Activated CD4-positive, CD25-positive, alpha-beta regulatory T cell treated with anti-CD3 and anti-CD28 coated beads, Interleukin-2, amount 50 U/mL, for 16 hours (primary cell): Measurements from ENCODE around the gene CNOT4.
"Not testable (repeated sequence)": the region's sequence is repeated elsewhere in the genome, so short reads cannot be mapped to it uniquely, and the experiment has no call there.

Experiments used
- DNase-seq: peaks from one replicate; pipeline ENCODE4 v3.0.0-alpha.2; 2020; ENCODE audit warnings: low read depth, low spot score

Gene CNOT4

GRCh38 chr7:135327458-135327857, 182.4 kb downstream of the CNOT4 start:
- no peak for DNase-seq

GRCh38 chr7:135326636-135327280, 183.1 kb downstream of the CNOT4 start:
- no peak for DNase-seq

GRCh38 chr7:135322571-135323340, 187.1 kb downstream of the CNOT4 start:
- DNase-seq: no peak

GRCh38 chr7:135321556-135321955, 188.3 kb downstream of the CNOT4 start:
- no peak for DNase-seq

- DNase-seq: not testable (repeated sequence)
These were observed 188.9 kb downstream of the CNOT4 start for GRCh38 chr7:135320953-135321352.

GRCh38 chr7:135320268-135320667, 189.6 kb downstream of the CNOT4 start:
- DNase-seq: no peak

- DNase-seq: no peak
These were observed 192.1 kb downstream of the CNOT4 start for GRCh38 chr7:135317676-135318325.

- DNase-seq: no peak
These were observed 193.1 kb downstream of the CNOT4 start for GRCh38 chr7:135316648-135317313.

GRCh38 chr7:135313971-135314370, 195.9 kb downstream of the CNOT4 start:
- DNase-seq: no peak
